Neural crest cell (in vitro differentiated cells): ENCODE results near the gene ZNF837. TPM values are rescaled to one million over a fixed set of nuclear protein-coding genes. Genes with fewer than 3 reads are reported as not detected.
"Not testable (repeated sequence)": the region's sequence is repeated elsewhere in the genome, so short reads cannot be mapped to it uniquely, and the experiment has no call there.

ENCODE experiments used
- DNase-seq: peaks from one replicate; pipeline ENCODE4 v3.0.0; 2021; ENCODE audit warnings: low read depth, mixed read lengths, low spot score
- H3K27ac Mint-ChIP-seq: one replicate; pipeline ENCODE4 v1.8.0; 2021; ENCODE audit warnings: mild to moderate bottlenecking, mixed read lengths; ENCODE audit not compliant: unreplicated experiment
- H3K27me3 Mint-ChIP-seq: 2 replicates; pipeline ENCODE4 v1.8.0; 2021; ENCODE audit warnings: low read depth, mild to moderate bottlenecking, mixed read lengths
- H3K36me3 Mint-ChIP-seq: 2 replicates; pipeline ENCODE4 v1.8.0; 2021; ENCODE audit warnings: low read depth, mild to moderate bottlenecking, mixed read lengths
- H3K4me1 Mint-ChIP-seq: 2 replicates; pipeline ENCODE4 v1.8.0; 2021; ENCODE audit warnings: mixed read lengths
- H3K4me3 Mint-ChIP-seq: one replicate; pipeline ENCODE4 v1.8.0; 2021; ENCODE audit warnings: mild to moderate bottlenecking, mixed read lengths
- H3K9me3 Mint-ChIP-seq: 2 replicates; pipeline ENCODE4 v1.8.0; 2021; ENCODE audit warnings: mixed read lengths
- total RNA-seq: library from RNA; stranded (reverse); gene quantifications from 2 replicates; pipeline ENCODE4 v1.2.1, GENCODE V29; 2021
- TF ChIP-seq, protein P1 (sequence below): fragments of 200-600 bp; sonication (generic); conservative IDR thresholded peaks from 2 replicates; pipeline ENCODE4 v1.5.0; 2021; ENCODE audit warnings: antibody characterized with exemption, mild to moderate bottlenecking

The ZNF837 gene
- total RNA-seq, 1 donor from 2014 or later: 5.0 TPM

DNA sequence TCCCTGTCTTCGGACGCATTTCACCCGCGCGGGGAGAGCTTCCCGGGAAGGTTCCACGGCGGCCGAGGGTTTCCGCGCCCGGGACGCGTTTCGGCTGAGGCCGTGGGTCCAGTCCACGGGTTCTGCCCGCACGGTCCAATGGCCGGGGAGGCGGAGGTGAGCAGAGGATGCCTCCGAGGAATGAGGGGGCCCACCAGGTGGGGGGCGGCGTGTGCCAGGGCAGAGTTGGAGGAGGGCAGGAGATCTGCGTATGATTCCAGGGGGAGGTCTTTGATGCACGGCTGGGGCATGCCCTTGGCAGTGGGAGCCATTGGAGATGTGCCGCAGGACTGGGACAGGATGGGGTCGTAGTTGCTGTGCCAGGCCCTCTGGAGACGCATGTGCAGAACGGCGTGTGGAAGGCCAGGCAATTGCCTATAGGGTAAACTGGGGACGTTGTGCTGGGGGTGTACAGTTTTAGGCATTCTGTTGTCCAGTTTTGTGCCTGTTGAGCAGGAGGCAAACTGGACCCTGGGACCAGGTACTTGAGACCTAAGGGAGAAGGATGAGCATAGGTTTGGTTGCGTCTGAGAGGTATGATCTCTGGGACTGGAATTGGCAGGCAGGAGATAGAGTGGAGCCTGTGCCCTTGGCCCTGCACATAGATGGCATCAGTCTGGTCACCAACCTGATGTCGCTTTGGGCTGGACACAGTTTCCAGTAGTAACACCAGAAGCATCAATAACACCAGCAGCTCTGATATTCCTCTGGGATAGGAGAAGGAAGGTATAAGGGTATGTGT, 28.4 kb upstream of the ZNF837 start:
- peaks cover 12% of the 10 kb centered on the region for H3K27me3 Mint-ChIP-seq
- peak overlapping the region; percentile 100 for H3K4me3 Mint-ChIP-seq
- peak overlapping the region; percentile 83 for H3K27ac Mint-ChIP-seq
- peaks cover 21% of the 10 kb centered on the region for H3K36me3 Mint-ChIP-seq
- no peaks in the 10 kb centered on the region for H3K9me3 Mint-ChIP-seq
- TF ChIP-seq, protein P1, sequence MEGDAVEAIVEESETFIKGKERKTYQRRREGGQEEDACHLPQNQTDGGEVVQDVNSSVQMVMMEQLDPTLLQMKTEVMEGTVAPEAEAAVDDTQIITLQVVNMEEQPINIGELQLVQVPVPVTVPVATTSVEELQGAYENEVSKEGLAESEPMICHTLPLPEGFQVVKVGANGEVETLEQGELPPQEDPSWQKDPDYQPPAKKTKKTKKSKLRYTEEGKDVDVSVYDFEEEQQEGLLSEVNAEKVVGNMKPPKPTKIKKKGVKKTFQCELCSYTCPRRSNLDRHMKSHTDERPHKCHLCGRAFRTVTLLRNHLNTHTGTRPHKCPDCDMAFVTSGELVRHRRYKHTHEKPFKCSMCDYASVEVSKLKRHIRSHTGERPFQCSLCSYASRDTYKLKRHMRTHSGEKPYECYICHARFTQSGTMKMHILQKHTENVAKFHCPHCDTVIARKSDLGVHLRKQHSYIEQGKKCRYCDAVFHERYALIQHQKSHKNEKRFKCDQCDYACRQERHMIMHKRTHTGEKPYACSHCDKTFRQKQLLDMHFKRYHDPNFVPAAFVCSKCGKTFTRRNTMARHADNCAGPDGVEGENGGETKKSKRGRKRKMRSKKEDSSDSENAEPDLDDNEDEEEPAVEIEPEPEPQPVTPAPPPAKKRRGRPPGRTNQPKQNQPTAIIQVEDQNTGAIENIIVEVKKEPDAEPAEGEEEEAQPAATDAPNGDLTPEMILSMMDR: no peak
- no peak for DNase-seq
- H3K4me1 Mint-ChIP-seq: peaks cover 39% of the 10 kb centered on the region

DNA sequence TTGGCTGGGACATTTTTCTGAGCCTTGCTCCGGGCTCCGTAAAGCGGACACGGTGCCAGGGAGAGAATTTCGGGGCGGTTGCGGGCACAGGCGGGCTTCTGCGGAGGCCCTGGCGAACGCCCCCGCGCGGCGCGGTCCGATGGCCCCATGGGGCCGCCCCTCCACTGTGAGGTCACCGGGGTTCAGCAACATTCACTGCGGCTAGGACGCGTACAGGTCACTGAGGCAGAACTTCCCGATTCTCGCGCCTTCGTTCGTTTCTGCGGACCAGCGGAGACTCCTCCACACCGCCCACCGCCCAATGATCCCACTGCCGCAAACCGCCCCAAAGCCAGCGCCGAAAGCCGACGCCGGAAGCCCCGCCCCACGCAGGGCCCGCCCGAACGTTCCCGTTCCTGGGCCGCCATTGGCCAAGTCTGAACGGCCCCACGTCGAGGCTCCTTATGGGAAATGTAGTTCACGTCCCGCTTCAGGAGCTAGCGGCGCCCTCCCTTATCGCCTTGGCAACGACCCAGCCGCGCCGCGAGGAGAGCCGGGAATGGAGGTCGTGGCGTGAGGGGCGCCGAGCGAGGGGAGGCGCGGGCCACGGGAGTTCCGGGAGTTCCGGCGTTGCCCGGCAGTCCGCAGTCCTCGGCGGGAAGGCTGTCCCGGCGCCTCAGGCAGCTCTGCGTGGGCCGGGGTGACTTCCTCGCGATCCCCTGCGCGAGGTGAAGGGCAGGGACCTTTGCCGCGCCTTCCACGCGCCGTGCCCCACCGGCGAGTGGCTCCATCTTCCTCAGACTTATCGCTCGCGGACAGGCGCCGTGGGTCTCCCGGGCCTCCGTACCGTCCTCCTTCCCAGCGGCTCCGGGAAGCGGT, 27.6 kb upstream of the ZNF837 start, which contains the start of gene ZNF584:
Gene ZNF584 (plus strand): TSS at position 498 of the 858 bp plus-strand sequence. CDS start 499 bp downstream, outside the sequence.
- Mint-ChIP-seq H3K27me3 (peaks cover 12% of the 10 kb centered on the region), H3K9me3 (no peaks in the 10 kb centered on the region), H3K4me1 (peaks cover 44% of the 10 kb centered on the region), H3K4me3 (peak within 1 kb of the TSS; percentile 100), H3K27ac (peak within 1 kb of the TSS; percentile 96), H3K36me3 (peaks cover 24% of the 10 kb centered on the region)
- TF ChIP-seq, protein P1: no peak
- DNase-seq: peak; percentile 93

DNA sequence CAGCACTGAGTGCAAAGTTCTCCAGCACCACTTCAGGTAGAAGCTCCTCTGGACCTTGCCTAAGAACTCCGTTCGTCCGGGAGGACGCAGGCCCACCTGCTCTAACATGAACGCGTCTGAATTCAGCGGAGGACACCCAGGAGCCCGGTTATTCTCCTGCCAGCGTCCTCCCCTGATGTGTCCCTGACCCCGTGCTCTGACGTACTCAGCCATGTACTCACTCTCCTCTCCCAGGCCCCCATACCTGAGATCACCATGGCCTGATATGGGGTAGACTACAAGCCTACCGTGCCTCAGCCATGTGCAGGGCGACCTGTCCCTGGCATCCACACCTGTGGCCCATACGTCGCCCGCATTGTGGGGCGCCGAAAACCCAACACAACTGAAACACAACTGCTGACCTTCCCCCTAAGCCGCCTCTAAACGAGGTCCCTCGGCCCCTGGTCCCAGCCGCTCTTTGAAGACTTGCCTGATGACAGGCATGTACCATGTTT, 26.9 kb upstream of the ZNF837 start:
- TF ChIP-seq, protein P1: no peak
- peaks cover 12% of the 10 kb centered on the region for H3K27me3 Mint-ChIP-seq
- no peaks in the 10 kb centered on the region for H3K9me3 Mint-ChIP-seq
- peaks cover 49% of the 10 kb centered on the region for H3K4me1 Mint-ChIP-seq
- H3K27ac Mint-ChIP-seq: peak overlapping the region; percentile 96
- H3K4me3 Mint-ChIP-seq: peak overlapping the region; percentile 100
- no peak for DNase-seq
- peaks cover 24% of the 10 kb centered on the region for H3K36me3 Mint-ChIP-seq

DNA sequence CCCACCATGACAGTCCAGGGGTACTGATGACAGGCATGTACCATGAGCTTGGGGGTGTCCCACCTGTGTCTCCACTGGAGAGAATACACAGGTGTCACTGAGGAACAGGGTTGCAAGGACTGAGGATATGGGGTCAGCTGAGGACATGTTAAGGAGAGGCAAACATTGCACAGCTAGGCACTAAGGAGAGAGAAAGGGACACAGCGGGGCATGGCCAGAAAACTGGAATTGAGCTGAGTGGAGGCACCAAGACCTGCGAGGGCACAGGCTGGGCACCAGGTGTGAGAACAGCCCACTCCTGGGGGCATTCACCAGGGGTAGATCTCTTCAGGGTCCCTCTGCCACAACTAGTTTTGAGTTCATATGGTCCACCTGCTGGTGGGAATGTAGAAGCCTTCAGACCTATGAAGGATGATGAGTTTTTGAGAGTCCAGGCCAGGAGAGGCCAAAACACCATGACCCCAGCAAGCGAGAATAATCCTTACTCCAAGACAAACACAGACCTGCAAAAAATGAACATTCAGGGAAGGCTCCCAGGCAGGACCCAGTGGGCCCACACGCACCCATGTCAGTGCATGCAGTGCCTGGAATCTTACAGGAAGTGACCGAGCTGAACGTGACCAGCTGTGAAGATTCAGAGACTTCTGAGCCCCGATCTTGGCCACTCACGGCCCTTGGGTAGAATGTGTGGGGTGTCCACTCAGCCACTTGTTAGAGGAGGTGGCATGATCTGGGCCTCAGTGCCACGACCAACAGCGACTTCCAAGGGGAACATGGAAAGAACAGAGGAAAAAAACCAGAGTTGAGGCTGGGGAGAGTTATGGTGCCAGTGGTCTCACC, 26.2 kb upstream of the ZNF837 start:
- H3K4me1 Mint-ChIP-seq: peaks cover 45% of the 10 kb centered on the region
- peak overlapping the region; percentile 96 for H3K27ac Mint-ChIP-seq
- H3K36me3 Mint-ChIP-seq: peaks cover 21% of the 10 kb centered on the region
- H3K9me3 Mint-ChIP-seq: no peaks in the 10 kb centered on the region
- no peak for DNase-seq
- peaks cover 12% of the 10 kb centered on the region for H3K27me3 Mint-ChIP-seq
- TF ChIP-seq, protein P1: peak; percentile 59
- H3K4me3 Mint-ChIP-seq: peak overlapping the region; percentile 100

GRCh38 chr19:58403920-58404478, 23.2 kb upstream of the ZNF837 start:
- DNase-seq, H3K9me3 Mint-ChIP-seq, H3K27ac Mint-ChIP-seq: not testable (repeated sequence)
- peak overlapping the region; percentile 86 for H3K4me3 Mint-ChIP-seq
- H3K4me1 Mint-ChIP-seq: peaks cover 53% of the 10 kb centered on the region
- H3K36me3 Mint-ChIP-seq: peaks cover 21% of the 10 kb centered on the region
- peaks cover 10% of the 10 kb centered on the region for H3K27me3 Mint-ChIP-seq
